Measurements from ENCODE around the gene DDX47.
A peak's percentile ranks its signal among the peaks of the same experiment; 100 is the strongest.
"Not testable (repeated sequence)": the region's sequence is repeated elsewhere in the genome, so short reads cannot be mapped to it uniquely, and the experiment has no call there.

The DDX47 gene

DNA sequence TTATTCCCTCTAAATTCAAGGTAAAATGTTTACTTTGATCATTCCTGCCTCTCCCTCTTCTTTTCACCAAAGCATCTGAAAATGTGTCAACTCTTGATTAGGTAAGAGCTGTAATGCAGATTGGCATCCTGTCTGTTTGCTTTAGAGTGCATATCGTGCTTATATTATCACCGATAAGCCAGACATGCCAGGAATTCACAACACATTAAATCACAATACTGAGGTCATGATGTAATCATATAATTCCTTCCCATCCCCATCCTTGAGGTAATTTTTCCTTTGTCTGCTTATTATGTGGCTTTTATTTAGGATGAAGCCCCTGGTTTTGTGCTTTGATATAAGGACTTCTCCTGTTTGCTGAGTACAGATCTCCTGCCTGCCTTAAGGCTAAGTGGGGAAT lies 10.2 kb downstream of the DDX47 start:
- DNase-seq = no peak

DNA sequence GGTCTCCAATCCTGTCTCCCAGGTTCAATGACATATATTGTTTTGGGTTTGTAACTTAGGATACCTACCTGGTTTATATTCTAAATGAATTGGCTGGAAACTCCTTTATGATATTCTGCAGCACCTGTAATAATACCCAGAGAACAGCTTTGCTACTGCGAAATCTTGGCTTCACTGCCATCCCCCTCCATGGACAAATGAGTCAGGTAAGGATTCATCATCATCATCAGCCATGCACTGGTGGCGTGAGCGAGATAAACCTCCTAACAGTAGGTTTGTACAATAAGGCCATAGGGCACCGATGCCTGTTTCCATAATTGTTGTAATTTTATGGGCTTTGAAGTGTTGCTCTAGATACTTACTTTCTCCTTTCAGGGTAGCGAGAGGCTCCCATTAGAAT lies 10.7 kb downstream of the DDX47 start:
- no peak for DNase-seq

DNA sequence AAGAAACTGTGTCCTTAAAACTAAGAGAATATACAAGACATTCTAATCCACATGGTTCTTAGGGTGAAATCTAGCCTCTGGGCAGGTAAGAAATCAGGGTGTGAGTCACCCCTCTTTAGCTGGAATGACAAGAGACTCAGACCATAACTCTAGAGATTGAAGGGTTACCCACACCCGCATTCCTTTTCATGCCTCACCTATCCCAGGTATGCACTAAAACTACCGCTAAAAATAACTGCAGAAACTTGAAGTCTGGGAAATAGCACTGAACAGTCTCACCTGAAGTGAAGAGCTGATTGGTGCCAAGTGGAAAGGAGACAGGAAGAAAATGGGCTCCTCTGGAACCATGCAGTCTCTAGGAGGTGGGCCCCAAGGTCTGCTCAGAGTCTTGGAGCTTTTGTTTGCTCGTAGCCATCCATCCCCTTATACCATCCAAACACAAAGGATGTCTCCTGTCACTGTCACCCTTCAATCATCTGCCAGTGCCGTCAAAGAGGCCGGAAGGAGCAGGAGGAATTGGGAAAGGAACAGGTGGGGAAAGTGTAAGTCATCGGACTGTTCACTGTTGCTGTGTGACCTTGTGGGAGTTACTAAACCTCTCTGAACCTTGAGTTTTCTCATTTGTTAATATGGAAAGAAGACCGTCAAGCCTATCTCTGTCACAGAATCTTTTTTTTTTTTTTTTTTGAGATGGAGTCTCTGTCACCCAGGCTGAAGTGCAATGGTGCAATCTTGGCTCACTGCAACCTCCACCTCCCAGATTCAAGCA lies 22.4 kb downstream of the DDX47 start:
- peak; percentile 26 for DNase-seq

DNA sequence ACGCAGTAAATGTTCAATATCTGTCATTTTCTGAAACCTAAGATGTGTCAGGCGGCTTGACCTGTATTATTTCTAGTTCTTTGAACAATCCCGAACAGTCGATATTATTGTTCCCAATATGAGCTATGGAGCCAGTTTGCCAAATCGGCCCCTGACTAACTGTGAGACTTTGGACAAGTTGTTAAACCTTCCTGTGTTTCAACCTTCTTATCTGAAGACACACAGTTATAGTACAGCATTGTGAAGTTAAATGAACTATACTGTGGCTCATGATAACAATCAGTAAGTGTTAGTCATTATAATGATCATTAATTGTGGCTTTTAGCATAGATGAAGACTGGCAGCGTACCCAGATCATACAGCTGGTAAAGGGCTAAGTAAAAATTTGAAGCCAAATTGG lies 23.4 kb downstream of the DDX47 start:
- no peak for DNase-seq

DNA sequence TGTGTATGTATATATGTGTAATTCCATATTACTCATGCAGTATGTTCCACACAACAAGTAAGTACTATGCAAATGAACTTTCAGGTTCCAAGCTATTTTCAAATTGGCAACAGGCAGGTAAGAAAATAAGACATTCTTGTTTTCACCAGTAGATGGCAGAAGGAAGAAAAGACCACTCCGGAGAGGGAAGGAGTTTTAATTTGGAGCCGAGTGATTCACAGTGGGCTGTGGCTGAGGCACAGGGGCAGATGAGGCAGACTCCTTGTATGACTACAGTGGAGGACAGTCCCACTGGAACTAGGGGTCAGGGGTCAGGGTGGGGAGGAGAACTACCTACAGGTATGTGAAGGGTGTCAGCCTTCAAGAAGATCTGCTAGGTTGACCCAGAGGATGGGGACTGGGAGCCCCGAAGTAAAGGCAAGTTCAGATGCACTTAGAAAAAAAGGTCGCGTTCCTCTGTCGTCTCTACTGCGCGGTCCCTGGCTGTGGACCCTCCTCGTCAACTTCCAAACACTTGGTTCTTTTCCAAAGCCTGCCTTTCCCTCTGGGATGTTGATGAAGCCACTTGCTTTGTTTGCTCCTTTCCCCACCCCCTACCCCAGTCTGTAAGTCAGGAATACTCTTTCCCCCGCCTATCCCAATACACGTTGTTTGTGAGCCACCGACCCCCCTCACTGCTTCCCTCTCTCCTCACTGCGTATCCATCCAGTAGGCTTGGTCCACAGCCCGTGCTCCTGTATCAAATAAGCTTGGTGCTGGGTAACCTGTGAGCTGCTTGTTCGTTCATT lies 24.1 kb downstream of the DDX47 start:
- peak; percentile 85 for DNase-seq

DNA sequence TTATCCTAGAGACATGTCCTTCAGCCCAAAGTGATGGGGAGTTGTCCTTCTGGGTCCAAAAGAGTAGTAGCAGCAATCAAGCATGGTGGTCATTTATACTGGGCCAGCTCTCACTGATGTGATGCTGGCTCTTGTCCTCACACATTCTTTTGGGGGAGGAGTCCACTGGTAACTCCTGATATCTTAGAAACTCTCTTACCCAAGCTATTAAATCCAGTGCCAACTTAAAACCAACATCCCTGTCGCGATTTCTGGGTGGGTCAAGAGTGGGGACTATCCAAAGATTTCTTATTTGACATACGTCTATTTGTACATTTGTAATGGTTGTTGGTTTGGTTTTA lies 24.6 kb downstream of the DDX47 start:
- no peak for DNase-seq

DNA sequence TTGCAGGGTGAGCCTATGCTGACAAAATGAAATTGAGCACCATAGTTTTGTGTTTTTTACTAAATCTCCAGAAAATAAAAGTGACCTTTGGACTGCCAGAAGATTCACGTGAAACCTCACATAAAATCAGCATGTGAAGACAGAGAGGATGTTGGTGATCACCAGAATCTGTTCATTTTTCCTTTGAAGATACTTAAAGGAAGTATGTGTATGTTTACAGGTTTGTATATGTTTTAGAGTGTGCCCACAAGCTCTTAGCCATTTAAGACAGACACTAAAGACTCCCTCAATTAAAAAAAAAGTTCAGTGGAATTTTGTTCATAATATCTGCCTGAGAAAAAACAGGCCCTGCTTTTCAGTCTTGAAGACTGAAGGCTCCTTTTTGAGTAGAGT lies 25.9 kb downstream of the DDX47 start:
- DNase-seq = no peak

DNA sequence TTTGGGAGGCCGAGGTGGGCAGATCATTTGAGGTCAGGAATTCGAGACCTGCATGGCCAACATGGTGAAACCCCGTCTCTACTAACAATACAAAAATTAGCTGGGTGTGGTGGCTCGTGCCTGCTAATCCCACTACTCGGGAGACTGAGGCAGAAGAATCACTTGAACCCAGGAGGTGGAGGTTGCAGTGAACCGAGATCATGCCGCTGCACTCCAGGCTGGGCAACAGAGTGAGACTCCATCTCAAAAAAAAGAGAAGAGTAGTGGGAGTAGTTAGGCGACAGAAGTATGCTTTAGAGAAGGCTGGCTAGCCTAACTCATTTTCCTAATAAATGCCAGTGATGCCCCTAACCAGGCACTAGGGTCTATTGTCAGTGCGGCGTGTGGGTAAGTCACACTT lies 26.3 kb downstream of the DDX47 start:
- DNase-seq = not testable (repeated sequence)

DNA sequence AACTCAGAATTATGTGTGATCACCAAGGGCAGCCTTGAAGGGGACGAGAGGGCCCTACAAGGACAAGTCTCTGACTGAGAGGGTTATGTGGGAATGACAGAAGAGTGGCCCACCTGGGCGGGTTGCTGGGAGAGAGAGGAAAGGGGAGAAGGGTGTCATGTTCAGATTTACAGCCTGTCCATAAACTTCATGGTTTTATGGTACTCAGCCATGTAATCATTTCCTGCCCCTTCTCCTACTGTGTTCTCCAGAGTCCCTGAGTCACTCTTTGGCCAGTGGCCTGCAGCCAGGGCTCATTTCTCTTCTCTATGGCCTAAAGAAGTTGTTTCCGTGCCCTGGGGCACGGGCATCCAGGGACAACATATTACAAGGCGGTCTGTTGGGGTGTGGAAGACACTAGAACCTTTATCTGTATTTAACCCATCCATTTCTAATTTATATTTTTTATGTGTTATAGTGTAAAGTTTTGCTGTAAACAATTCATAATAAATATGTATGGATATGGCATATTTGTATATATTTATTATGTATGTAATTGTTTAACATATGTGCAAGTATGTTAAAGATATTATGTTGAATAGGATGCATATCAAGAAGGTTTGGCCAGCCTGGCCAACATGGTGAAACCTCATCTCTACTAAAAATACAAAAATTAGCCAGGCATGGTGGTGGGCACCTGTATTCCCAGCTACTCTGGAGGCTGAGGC lies 26.9 kb downstream of the DDX47 start:
- peak; percentile 48 for DNase-seq

DNA sequence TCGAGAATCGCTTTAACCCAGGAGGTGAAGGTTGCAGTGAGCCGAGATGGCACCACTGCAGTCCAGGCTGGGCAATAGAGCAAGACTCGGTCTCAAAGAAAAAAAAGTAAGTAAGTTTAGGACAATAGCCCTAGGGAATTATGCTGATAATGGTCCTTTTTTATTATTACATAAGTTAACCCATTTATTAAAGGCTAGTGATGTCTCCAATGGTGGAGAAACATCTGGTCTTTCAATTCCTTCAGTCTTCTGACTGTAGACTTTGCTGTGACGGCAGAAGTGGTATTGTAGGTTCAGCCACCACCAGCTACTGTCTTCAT lies 27.4 kb downstream of the DDX47 start:
- no peak for DNase-seq

DNA sequence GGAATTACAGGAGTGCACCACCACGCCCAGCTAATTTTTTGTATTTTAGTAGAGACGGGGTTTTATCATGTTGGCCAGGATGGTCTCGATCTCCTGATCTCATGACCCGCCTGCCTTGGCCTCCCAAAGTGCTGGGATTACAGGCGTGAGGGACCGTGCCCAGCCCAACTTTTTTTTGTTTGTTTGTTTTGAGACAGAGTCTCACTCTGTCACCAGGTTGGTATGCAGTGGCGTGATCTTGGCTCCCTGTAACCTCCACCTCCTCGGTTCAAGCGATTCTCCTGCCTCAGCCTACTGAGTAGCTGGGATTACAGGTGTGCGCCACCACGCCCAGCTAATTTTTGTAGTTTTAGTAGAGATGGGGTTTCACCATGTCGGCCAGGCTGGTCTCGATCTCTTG lies 28.3 kb downstream of the DDX47 start:
- DNase-seq = not testable (repeated sequence)

DNA sequence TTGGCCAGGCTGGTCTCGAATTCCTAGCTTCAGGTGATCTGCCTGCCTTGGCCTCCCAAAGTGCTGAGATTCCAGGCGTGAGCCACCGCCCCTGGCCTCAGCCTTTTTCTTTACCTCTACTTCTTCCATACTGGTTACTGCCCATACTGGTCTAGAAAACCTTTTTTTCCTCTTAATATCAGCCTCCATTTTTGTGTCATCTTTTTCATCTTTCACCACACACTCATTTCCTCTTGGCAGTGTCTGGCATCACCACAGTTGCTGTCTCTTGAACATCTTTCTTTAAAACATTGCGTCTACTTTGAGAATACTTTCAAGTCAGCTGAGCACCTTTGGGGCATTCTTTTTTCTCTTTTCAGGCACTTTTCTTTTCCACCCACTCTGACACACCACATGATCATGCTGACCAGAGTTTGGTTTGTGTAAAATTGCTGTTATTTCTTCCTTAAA lies 32.7 kb downstream of the DDX47 start:
- DNase-seq = no peak

DNA sequence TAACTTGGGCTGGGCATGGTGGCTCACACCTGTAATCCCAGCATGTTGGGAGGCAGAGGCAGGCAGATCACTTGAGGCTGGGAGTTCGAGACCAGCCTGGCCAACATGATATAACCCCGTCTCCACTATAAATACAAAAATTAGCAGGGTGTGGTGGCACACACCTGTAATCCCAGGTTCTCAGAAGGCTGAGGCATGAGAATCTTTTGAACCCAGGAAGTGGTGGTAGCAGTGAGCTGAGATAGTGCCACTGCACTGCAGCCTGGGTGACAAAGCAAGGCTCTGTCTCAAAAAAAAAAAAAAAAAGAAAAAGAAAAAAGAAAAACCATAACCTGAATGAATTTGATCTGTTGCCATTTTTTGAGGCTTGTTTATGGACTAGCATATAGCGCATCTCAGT lies 33.6 kb downstream of the DDX47 start:
- not testable (repeated sequence) for DNase-seq

DNA sequence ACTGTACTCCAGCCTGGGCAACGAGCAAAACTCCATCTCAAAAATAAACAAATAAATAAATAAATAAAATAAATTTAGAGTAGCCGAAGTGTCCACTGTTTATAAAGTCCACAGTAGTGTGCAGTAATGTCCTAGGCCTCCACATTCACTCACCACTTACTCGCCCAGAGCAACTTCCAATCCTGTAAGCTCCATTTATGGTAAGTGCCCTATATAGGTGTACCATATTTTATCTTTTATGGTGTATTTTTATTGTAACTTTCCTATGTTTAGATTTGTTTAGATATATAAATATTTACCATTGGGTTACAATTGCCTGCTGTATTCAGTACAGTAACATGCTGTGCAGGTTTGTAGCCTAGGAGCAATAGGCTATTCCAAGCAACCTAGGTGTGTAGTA lies 40.3 kb downstream of the DDX47 start:
- DNase-seq = no peak

DNA sequence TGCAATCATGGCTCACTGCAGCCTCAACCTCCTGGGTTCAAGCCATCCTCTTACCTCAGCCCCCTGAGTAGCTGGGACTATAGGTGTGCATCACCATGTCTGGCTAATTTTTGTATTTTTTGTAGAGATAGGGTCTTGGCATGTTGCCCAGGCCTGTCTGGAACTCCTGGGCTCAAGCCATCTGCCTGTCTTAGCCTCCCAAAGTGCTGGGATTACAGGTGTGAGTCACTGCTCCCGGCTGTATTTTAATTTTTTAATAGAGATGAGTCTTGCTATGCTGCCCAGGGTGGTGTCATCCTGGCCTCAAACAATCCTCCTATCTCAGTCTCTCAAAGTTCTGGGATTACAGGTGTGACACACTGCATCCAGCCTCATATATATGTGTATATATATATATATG lies 46.5 kb downstream of the DDX47 start:
- DNase-seq = peak; percentile 51

DNA sequence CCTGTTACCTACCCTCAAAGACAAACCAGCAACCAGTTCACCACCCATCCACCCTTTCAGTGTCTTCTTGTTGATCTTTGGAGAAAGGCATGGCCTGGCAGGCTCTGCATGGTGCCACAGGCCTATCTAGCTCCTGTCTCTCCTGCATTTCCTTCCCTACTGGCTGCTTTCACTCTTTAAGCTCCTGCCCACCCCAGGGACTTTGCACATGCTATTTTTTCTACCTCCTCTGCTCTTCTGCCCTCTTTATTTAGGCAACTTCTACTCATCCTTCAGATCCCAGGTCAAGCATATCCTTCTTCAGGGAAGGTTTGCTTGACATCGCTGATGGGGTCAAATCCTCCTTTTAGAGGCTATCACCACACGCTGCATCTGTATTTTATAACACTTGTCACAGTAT lies 51.1 kb downstream of the DDX47 start:
- DNase-seq = no peak

DNA sequence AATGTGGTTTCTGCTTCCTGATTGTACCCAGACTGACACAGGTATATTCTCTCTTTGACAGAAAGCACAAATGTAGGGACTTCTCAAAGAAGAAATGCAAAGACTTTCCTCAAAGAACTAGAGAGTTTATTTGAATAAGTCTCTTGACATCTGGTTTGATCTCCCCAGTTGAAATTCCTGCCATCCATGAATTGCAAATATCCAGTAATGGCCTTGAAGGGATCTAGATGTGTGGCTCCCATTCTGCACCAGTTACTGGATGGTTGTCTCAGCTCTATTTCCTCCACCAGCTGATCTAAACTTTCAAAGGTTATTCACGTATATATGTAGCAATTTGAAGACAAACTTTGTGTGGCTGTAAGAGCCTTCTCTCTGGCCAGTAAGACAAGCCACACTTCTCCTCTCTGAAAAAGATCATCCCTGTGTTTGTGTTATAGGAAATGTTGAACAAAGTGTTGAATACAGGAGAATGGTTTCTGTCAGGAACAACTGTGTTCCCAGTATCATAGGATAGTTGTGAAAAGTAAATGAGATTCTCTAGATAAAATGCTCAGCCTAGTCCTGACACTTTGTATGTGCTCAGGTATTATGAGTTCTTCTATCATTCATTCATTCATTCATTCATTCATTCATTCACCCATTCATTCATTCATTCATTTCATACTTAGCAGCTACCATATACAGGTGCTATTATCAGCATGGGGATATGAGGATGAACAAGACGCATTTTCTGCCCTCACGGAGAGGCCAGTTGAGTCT lies 55.5 kb downstream of the DDX47 start:
- DNase-seq = no peak

DNA sequence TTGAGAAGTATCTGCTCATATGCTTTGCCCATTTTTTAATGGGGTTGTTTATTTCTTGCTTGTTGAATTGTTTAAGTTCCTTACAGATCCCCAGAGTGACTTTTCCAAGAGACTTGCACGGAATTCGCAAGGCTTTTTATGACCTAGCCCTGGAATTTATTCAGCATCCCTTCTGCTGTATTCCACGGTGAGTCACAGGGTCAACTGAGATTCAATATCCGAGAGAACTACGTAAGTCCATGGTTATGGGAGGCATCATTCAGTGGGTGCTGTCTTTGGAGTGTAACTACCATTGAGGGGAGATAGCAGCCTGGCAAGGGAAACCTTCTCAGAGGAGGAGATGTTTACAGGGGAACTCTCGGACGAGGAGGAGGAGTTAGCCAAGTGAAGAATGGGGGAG lies 57.3 kb downstream of the DDX47 start:
- no peak for DNase-seq

DNA sequence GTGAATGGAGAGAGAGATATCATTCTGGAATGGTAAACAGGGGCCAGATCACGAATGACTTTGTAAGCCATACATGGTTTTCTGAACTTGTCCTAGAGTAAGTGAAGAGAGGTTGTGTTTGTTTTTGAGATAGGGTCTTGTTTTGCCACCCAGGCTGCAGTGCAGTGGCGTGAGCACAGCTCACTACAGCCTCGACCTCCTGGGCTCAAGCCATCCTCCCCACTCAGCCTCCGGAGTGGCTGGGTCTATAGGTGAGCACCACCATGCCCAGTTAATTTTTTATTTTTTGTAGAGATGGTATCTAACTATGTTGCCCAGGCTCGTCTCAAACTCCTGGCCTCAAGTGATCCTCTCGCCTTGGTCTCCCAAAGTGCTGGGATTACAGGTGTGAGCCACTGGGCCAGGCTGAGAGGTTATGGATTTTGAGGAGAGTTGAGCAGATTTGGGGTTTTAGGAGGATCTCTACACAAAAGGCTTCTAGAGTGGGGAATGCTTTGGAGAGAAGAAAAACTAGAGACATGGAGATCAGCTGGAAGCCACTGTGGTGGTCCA lies 58.5 kb downstream of the DDX47 start:
- DNase-seq = no peak

DNA sequence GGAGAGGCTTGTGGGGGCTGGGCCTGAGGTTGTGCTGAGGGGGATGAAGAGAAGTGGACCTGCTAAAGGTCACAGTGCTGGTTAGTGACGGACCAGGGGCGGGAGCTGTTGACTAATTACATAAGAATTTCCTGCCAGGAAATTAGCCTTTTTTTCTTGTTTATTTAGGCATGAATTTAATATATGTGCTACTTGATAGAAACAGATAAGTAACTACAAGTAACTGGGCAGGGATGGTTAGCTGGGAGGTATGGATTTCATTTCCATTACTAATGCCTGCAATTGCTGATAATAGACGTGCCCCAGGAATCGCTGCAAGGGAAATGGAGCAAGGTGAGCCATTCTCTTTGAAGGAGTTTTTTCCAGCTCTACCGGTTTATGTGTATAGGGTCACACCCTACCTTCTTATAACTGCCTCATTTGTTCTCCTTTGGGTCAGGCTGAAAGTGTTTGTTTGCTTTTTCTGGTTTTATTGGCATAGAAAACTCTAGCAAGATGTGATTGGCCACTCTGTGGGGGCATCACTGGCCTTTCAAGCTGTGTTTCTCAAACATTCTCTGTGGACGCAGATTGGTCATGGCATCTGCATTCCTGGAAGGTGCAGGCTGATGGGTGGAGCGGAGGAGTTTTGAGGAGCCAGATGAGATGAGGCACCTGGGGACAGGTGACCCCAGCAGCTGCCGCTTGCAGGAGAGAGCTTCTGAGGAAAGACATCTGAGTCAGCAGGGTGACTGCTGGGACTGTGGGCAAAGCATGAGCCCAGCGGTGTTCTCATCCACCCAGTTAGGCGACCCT lies 59.2 kb downstream of the DDX47 start:
- peak; percentile 88 for DNase-seq

DNA sequence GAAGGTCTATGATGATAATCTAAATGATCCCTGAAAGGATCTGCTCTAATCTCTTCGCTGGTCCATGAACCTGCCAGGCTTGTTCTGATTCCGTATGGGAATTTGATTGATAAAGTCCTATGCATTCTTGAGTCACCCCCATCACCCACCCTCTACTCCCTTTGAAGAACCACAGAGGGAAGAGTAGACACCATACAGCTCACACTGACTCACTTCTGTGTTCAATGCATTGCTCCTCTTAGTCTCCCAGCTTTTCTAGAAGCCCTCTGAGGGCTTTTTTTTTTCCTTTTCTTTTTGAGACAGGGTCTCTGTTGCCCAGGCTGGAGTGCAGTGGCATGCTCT lies 59.8 kb downstream of the DDX47 start:
- DNase-seq = no peak

DNA sequence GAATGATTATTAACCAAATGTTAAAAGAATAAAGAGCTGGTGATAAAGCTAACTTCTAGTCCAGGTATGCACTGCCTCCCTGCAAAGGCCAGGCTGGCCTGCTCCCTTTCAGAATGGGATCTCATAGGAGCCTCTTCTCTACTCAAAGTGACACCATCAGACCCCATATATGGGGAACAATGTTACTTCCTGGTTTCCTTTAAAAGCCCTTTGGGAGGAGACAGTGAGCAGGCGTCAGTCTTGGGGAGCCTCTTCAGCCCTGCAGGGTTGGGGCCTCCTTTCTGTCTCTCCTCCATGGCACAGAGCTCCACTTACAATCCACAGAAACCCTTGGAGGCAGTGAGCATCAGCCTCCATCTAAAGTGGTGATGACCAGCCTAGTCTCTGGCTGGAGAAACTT lies 60.9 kb downstream of the DDX47 start:
- no peak for DNase-seq

Measured in DMS53 (cell line).